Dermis microvascular lymphatic vessel endothelial cell (primary cell): ENCODE data around the gene SLC22A25. TPM values are rescaled to one million over a fixed set of nuclear protein-coding genes. Genes with fewer than 3 reads are reported as not detected.
"Not testable (repeated sequence)": the region's sequence is repeated elsewhere in the genome, so short reads cannot be mapped to it uniquely, and the experiment has no call there.

Experiments used
- DNase-seq, 2 donors: peaks; one replicate each; pipeline versions ENCODE4 v3.0.0 to v3.0.0-alpha.2; 2010; ENCODE audit warnings: low read depth in 2 of 2
- total RNA-seq: library from RNA; depleted of rRNA; stranded (reverse); fragments of >200 nt; gene quantifications from 2 replicates; pipeline ENCODE4 v1.2.1, GENCODE V29; 2014

Gene SLC22A25
- total RNA-seq, 1 donor from 2014 or later: not detected

GRCh38 chr11:63235471-63236461 is 7.6 kb downstream of the SLC22A25 start:
- DNase-seq: not testable (repeated sequence)

- DNase-seq: no peak
These were observed 13.6 kb downstream of the SLC22A25 start for GRCh38 chr11:63229815-63230214.

GRCh38 chr11:63227521-63228107 is 15.8 kb downstream of the SLC22A25 start:
- no peak for DNase-seq

GRCh38 chr11:63226488-63227114 is 16.8 kb downstream of the SLC22A25 start:
- no peak for DNase-seq

DNA sequence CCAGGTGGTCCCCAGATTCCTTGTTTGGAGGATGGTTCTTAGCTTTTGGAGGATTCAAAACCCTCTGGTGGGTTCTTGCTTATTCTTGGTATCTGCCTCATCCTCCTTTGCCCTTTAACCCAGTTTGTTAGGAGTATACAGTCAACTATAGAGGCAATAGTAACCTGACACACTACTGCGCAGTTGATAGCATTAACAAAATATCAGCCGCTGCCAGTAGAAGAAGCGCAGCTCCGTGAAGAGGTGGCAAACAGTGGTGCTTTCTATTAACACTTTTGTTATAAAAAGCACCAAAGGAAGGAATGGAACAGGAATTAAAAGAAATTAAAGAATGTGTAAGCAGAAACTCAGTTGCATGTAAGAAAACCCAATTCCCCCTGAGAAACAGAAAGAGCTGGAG is 29.3 kb downstream of the SLC22A25 start:
- DNase-seq: no peak

DNA sequence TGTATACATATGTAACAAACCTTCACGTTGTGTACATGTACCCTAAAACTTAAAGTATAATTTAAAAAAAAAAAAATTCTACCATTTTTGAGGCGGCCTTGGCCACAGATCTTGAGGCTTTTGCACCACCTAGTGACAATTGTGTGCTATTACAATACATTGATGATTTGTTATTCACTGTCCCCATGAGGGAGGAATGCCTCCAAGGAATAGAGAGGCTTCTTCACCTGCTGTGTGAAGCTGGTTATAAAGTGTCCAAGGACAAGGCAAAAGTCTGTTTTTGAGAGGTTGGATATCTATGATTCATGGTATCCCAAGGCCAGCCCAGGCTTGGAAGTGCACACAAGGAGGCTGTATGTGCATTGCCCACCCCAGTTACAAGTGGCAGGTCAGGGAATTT is 30.7 kb downstream of the SLC22A25 start:
- peak in 1 of 2 donors; percentile 21 for DNase-seq

- no peak for DNase-seq
These were observed 33.3 kb downstream of the SLC22A25 start for GRCh38 chr11:63210111-63210510.

Other genes starting within 250 kb of the SLC22A25 start
- gene SLC22A8, start 227.8 kb downstream of the SLC22A25 start, total RNA-seq: not detected in 2 replicates
- not detected in 2 replicates for gene SLC22A24, start 99.4 kb downstream of the SLC22A25 start, total RNA-seq
- gene SLC22A9, start 126.2 kb upstream of the SLC22A25 start, total RNA-seq: not detected in 2 replicates
- gene PLAAT5, start 247.6 kb upstream of the SLC22A25 start, total RNA-seq: not detected in 2 replicates